Effector memory CD4-positive, alpha-beta T cell (primary cell): Measurements from ENCODE around the gene P3H3.

Source experiments
- DNase-seq, 3 donors: peaks; one replicate each; pipeline ENCODE4 v3.0.0-alpha.2; 2020
- H3K27ac ChIP-seq: 2 replicates; pipeline ENCODE4 v1.7.0; 2013; ENCODE audit warnings: mild to moderate bottlenecking, low read length, moderate library complexity; ENCODE audit not compliant: insufficient read depth, poor library complexity, severe bottlenecking
- H3K27me3 ChIP-seq: replicated peaks from 2 replicates; pipeline ENCODE4 v1.7.0; 2013; ENCODE audit warnings: mild to moderate bottlenecking, low read length; ENCODE audit not compliant: insufficient read depth, control insufficient read depth, poor library complexity, severe bottlenecking
- H3K36me3 ChIP-seq: 2 replicates; pipeline ENCODE4 v1.7.0; 2013; ENCODE audit warnings: mild to moderate bottlenecking, low read length, moderate library complexity; ENCODE audit not compliant: control insufficient read depth, insufficient read depth
- H3K4me1 ChIP-seq: 2 replicates; pipeline ENCODE4 v1.7.0; 2013; ENCODE audit warnings: low read length, mild to moderate bottlenecking; ENCODE audit not compliant: control insufficient read depth, insufficient read depth, poor library complexity, severe bottlenecking
- H3K4me3 ChIP-seq: 2 replicates; pipeline ENCODE4 v1.7.0; 2013; ENCODE audit warnings: low read length, low read depth, mild to moderate bottlenecking; ENCODE audit not compliant: insufficient read depth, poor library complexity, severe bottlenecking
- H3K9me3 ChIP-seq: 2 replicates; pipeline ENCODE4 v1.7.0; 2013; ENCODE audit warnings: mild to moderate bottlenecking, low read length, moderate library complexity; ENCODE audit not compliant: control insufficient read depth

The P3H3 gene

DNA sequence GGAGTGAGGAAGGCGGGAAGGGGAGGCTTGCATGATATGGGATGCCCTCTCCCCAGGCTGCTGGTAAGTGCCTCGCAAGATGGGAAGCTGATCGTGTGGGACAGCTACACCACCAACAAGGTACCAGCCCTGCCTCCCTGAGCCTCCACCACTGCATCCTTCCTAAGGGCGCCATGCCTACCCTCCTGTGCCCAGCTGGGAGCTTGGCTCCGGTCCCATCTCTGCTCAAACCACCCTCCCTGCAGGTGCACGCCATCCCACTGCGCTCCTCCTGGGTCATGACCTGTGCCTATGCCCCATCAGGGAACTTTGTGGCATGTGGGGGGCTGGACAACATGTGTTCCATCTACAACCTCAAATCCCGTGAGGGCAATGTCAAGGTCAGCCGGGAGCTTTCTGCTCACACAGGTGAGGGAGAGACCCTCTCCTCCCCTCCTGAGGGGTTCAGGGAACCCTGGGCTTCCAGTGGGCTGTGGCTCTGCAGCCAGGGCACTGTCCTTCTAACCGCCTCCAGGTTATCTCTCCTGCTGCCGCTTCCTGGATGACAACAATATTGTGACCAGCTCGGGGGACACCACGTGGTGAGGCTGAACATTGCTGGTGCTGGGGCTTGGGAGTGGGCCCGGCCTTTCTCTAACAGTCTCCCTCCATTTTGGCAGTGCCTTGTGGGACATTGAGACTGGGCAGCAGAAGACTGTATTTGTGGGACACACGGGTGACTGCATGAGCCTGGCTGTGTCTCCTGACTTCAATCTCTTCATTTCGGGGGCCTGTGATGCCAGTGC is 15.1 kb downstream of the P3H3 start:
- DNase-seq = no peak
- Histone ChIP-seq H3K4me3 (no peak overlapping the region), H3K27me3 (no peaks in the 10 kb centered on the region), H3K36me3 (no peaks in the 10 kb centered on the region), H3K4me1 (no peaks in the 10 kb centered on the region), H3K27ac (no peak overlapping the region), H3K9me3 (no peaks in the 10 kb centered on the region)

DNA sequence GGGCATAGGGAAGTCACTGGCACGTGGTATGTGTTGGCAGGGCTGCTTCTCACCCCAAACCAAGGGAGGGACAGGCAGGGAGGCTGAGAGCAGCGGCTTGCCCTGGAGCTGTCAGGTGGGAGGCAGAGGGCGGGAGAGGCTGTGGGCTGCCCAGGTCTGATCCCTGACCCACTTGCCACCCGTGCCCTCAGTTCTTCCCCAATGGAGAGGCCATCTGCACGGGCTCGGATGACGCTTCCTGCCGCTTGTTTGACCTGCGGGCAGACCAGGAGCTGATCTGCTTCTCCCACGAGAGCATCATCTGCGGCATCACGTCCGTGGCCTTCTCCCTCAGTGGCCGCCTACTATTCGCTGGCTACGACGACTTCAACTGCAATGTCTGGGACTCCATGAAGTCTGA is 17.2 kb downstream of the P3H3 start:
- no peak overlapping the region for H3K4me3 ChIP-seq
- H3K27ac ChIP-seq = no peak overlapping the region
- no peaks in the 10 kb centered on the region for H3K27me3 ChIP-seq
- H3K36me3 ChIP-seq = no peaks in the 10 kb centered on the region
- H3K9me3 ChIP-seq = no peaks in the 10 kb centered on the region
- DNase-seq = no peak
- no peaks in the 10 kb centered on the region for H3K4me1 ChIP-seq

DNA sequence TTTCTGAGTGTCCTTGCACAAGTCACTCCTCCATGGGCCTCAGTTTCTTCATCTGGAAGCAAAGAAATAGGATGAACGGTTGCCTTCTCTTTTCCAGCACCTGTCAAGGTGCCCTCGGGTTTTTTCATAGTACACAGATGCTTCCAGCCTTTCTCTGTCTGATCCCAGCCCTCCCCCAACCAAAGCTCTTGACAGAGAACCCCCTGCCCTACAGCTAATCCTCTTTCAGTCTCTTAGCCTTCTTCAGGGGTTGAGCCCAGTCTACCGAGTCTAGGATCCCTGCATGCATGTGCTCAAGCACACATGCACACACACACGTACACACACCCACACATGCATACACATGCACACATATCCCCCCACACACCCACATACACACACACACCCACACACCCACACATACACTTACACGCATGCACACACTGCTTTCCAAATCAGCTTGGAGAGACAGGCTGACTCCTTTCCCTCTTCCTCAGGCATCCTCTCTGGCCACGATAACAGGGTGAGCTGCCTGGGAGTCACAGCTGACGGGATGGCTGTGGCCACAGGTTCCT is 18.2 kb downstream of the P3H3 start:
- Histone ChIP-seq H3K4me1 (peaks cover 4% of the 10 kb centered on the region), H3K36me3 (no peaks in the 10 kb centered on the region), H3K27ac (no peak overlapping the region), H3K4me3 (no peak overlapping the region), H3K27me3 (no peaks in the 10 kb centered on the region), H3K9me3 (no peaks in the 10 kb centered on the region)
- DNase-seq = no peak

DNA sequence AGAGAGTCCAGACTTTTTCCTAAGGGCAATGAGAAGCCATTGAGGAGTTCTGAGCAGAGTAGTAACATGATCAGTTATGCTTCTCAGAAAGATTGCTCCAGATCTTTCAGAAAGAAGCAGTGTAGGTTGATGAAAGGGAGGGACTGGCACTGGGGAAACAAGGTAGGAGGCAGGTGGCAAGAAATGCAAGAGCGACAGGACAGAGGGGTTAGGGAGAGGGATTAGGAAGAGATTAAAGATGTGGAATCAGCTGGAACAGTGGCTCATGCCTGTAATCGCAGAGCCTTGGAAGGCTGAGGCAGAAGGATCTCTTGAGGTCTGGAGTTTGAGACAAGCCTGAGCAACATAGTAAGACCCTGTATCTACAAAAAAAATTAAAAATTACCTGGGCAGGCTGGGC is 19.5 kb downstream of the P3H3 start:
- Histone ChIP-seq H3K27me3 (no peaks in the 10 kb centered on the region), H3K9me3 (no peaks in the 10 kb centered on the region), H3K36me3 (no peaks in the 10 kb centered on the region), H3K27ac (no peak overlapping the region), H3K4me3 (no peak overlapping the region), H3K4me1 (peaks cover 6% of the 10 kb centered on the region)
- no peak for DNase-seq

DNA sequence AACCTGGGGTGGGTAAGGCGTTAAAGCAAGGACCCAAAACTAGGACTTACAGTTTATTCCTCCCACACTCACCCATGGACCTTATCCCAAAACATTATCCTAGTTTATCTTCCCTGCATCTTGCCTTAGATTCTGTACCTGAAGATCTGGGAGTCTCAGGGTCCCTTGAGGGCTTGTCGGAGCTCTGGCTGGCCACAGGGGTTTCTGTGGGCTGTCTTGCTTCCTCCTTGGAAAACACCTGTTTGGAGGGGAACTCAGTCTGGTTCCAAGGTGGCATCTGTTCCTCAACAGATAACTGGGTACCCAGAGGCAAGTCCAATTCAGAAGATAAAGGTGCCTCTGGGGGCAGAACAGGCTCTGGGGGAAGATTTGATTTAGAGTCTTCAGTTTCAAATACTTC is 21.2 kb downstream of the P3H3 start:
- H3K36me3 ChIP-seq = no peaks in the 10 kb centered on the region
- no peak overlapping the region for H3K27ac ChIP-seq
- DNase-seq = no peak
- peaks cover 23% of the 10 kb centered on the region for H3K4me1 ChIP-seq
- no peaks in the 10 kb centered on the region for H3K9me3 ChIP-seq
- no peak overlapping the region for H3K4me3 ChIP-seq
- no peaks in the 10 kb centered on the region for H3K27me3 ChIP-seq

DNA sequence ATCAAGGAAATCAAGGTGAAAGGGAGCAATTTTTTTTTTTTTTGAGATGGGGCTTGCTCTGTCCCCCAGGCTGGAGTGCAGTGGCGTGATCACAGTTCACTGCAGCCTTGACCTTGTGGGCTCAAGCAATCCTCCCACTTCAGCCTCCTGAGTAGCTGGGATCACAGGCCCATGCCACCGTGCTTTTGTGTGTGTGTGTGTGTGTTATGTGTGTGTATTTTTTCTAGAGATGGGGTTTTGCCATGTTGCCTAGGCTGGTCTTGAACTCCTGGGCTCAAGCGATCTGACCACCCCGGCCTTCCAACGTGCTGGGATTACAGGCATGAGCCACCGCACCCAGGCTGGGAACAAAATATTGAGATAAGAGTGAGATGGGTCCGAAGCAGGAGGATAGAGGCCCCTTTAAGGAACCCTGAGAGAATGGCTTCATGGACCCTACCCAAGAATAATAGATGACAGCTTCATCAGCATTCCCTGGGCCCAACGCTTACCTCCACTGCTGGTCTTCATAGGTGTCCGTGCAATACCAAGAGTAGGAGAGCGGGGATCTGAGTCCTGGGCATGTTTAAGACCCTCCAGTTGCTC is 21.9 kb downstream of the P3H3 start:
- Histone ChIP-seq H3K36me3 (no peaks in the 10 kb centered on the region), H3K27ac (no peak overlapping the region)

DNA sequence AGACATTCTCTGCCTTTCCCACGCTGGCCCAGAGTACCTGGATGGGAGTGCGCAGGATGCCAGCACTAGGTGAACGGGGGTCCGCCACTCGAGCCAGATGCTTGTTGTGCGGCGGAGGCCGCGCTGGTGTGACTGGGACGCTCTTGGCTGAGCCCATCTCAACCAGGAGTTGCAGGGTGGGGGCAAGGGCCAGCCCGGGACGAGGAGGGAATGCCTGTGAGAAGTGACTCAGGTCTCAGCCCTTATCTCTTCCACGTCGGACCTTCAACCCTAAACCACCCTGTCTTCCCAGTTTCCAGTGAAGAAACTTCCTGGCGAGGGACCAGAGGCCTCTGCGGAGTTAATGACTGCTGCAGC is 22.6 kb downstream of the P3H3 start:
- Histone ChIP-seq H3K4me3 (peak overlapping the region; percentile 87), H3K27me3 (no peaks in the 10 kb centered on the region), H3K4me1 (peaks cover 23% of the 10 kb centered on the region), H3K36me3 (peaks cover 4% of the 10 kb centered on the region), H3K27ac (no peak overlapping the region), H3K9me3 (no peaks in the 10 kb centered on the region)
- no peak for DNase-seq

More for the DNA sequence above, 21.9 kb downstream of the P3H3 start:
- Histone ChIP-seq H3K4me3 (no peak overlapping the region), H3K9me3 (no peaks in the 10 kb centered on the region), H3K27me3 (no peaks in the 10 kb centered on the region), H3K4me1 (peaks cover 23% of the 10 kb centered on the region)
- no peak for DNase-seq

DNA sequence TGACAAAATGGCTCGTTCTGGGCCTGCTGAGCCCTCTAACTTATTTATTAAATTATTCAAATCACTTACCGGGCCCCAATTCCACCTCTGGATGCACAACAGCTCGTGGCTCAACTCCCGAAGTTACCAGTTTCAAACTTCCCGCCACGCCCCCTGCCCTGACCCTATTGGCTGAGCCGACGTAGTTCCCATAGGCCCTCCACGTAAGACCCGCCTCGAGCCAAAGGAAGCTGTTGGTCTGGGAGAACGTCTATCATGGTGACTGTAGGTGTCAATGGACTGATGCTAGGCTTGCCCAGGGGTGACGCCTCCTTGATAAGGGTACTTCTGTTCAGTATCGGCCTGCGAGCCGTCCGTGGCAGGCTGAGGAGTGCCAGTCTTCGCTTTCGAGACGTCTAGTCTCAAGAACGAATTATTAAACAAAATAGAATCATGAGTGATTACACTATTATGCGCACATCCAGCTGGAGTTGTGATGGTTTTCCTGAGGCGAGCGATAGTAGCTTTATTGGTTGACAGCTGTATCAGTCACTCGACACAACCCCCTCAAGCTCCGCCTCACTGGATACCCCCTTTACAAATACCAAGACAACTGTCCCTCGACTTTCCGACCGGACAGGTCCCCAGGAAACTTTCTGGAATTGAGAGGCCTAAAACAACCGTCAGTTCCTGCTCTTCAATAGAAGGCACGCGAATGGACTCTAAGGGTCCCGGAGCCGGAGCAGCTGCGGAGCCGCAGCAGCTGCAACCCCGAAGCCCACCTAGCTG is 23.1 kb downstream of the P3H3 start, which contains the start of gene CDCA3:
Gene CDCA3, minus strand, starts transcription at position 134 of the 768 bp plus-strand sequence. CDS start 334 bp downstream, outside the sequence.
- Histone ChIP-seq H3K36me3 (peaks cover 10% of the 10 kb centered on the region), H3K4me3 (peak within 1 kb of the TSS; percentile 87), H3K9me3 (no peaks in the 10 kb centered on the region), H3K27ac (peak within 1 kb of the TSS; percentile 93), H3K27me3 (no peaks in the 10 kb centered on the region), H3K4me1 (peaks cover 23% of the 10 kb centered on the region)
- DNase-seq = peak; percentile 83 to 91 (median 86)

DNA sequence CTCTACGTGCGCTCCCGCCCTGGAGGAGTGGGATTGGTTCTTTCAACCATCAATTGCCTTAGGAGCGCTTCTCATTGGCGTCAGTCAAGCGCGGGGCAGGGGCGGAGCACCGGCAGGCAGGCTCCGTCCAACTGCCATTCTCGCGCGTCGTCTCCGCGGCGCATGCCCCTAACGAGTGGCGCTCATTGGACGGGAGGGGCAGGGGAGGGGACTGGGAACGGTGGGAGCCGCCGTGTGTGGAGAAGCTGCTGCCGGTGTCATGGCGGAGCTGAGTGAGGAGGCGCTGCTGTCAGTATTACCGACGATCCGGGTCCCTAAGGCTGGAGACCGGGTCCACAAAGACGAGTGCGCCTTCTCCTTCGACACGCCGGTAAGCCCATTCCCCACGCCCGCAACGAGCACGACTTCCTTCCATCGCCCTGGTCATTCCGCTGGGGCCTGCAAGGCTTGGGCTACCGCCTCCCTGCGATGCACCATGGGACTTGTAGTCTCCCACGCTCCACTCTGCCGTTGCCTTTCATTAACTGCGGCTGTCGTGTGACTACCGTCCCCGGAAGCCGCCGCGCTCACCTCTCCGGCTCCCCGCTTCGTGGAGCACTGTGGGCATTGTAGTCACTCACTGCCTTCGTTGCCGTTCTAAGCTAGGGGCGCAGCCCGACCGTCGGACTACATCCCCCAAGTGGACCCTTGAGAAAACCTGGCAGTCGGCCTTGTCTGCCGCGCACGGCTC is 23.9 kb downstream of the P3H3 start, which contains the start of gene USP5:
Gene USP5, plus strand, starts transcription at position 230 of the 730 bp plus-strand sequence. Its CDS starts 30 bp downstream, at position 260.
- Histone ChIP-seq H3K27me3 (no peaks in the 10 kb centered on the region), H3K4me1 (peaks cover 23% of the 10 kb centered on the region), H3K9me3 (no peaks in the 10 kb centered on the region), H3K4me3 (peak within 1 kb of the TSS; percentile 87), H3K36me3 (peaks cover 17% of the 10 kb centered on the region), H3K27ac (peak within 1 kb of the TSS; percentile 93)
- peak; percentile 93 to 98 (median 98) for DNase-seq
